ENCODE measurements around the gene ABCA2. TPM values are rescaled to one million over a fixed set of nuclear protein-coding genes. Genes with fewer than 3 reads are reported as not detected.

Gene ABCA2
- total RNA-seq, 1 donor from 2014 or later: 55.1 TPM

DNA sequence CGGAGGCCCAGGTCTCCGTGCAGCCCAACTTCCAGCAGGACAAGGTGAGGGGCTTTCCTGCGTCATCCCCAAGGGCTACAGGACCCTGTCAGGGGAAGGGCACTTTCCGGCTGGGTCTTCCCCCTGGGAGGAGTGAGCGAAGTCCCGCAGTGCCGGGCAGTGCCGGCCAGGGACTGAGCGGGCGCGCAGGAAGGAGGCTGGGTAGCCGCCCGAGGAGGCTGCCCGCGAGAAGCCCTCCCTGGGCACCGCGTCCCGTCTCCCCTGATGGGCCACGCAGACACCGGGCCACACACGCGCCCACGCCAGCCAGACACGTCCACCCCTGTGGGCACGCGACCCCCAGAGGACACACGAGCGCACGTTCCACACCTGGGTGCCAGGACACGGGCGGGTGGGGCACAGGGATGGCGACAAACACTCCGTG lies 50.4 kb downstream of the ABCA2 start:
- H3K36me3 Mint-ChIP-seq (ENCODE audit: unreplicated experiment): no peaks in the 10 kb centered on the region
- no peaks in the 10 kb centered on the region for H3K27me3 Mint-ChIP-seq (ENCODE audit: unreplicated experiment)
- peaks cover 4% of the 10 kb centered on the region for H3K4me1 Mint-ChIP-seq (ENCODE audit: unreplicated experiment)
- peak overlapping the region; percentile 58 for H3K4me3 Mint-ChIP-seq (ENCODE audit: unreplicated experiment)
- DNase-seq (ENCODE audit: extremely low spot score, unreplicated experiment): no peak
- no peaks in the 10 kb centered on the region for H3K9me3 Mint-ChIP-seq (ENCODE audit: unreplicated experiment)
- H3K27ac Mint-ChIP-seq (ENCODE audit: unreplicated experiment): no peak overlapping the region
- TF ChIP-seq, protein P1, sequence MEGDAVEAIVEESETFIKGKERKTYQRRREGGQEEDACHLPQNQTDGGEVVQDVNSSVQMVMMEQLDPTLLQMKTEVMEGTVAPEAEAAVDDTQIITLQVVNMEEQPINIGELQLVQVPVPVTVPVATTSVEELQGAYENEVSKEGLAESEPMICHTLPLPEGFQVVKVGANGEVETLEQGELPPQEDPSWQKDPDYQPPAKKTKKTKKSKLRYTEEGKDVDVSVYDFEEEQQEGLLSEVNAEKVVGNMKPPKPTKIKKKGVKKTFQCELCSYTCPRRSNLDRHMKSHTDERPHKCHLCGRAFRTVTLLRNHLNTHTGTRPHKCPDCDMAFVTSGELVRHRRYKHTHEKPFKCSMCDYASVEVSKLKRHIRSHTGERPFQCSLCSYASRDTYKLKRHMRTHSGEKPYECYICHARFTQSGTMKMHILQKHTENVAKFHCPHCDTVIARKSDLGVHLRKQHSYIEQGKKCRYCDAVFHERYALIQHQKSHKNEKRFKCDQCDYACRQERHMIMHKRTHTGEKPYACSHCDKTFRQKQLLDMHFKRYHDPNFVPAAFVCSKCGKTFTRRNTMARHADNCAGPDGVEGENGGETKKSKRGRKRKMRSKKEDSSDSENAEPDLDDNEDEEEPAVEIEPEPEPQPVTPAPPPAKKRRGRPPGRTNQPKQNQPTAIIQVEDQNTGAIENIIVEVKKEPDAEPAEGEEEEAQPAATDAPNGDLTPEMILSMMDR (IDR thresholded peaks at IDR 0.05): no peak

DNA sequence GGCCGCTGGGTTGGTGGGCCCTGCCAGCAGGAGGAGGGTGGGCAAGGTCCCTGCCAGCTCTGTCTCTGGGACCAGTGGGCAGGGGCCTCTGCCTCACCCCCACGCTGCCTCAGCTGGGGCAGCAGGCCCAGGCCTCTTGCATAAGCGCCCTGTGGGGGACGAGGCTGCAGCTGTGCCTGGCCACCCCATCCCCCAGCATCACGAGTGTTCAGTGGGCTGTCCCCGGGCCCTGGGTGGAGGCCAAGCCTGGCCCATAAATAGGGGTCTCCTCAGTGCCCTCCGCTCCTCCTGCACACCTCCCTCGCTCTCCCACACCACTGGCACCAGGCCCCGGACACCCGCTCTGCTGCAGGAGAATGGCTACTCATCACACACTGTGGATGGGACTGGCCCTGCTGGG lies 50.8 kb downstream of the ABCA2 start, which contains the start of gene PTGDS:
Gene PTGDS (plus strand): TSS at position 282 of the 400 bp plus-strand sequence. CDS start 75 bp downstream, at position 357.
- Mint-ChIP-seq H3K36me3 (ENCODE audit: unreplicated experiment) (no peaks in the 10 kb centered on the region), H3K9me3 (ENCODE audit: unreplicated experiment) (no peaks in the 10 kb centered on the region), H3K27me3 (ENCODE audit: unreplicated experiment) (no peaks in the 10 kb centered on the region), H3K4me3 (ENCODE audit: unreplicated experiment) (peak within 1 kb of the TSS; percentile 58), H3K4me1 (ENCODE audit: unreplicated experiment) (peaks cover 4% of the 10 kb centered on the region), H3K27ac (ENCODE audit: unreplicated experiment) (no peak within 1 kb of the TSS)
- TF ChIP-seq, protein P1 (IDR thresholded peaks at IDR 0.05): no peak
- no peak for DNase-seq (ENCODE audit: extremely low spot score, unreplicated experiment)

DNA sequence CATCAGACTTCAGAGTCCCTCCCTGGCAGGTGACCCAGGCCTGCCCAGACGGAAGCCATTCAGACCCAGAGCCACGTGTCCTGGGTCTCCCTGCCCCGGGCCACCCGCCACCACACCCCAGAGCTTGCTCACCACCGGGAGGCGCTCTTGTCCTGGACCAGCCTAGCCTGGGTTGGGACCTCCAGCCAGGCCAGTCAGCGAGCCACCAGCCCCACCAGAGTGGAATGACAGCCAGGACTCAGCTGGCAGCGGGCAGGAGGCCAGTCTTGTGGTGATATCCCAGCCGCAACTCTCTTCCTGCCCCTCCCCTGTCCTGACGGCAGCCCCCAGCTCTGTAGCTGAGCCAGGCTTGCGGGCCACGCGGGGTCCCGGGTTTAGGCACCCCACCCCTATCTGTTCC lies 52.4 kb downstream of the ABCA2 start:
- TF ChIP-seq, protein P1 (IDR thresholded peaks at IDR 0.05): no peak
- Mint-ChIP-seq H3K27ac (ENCODE audit: unreplicated experiment) (no peak overlapping the region), H3K9me3 (ENCODE audit: unreplicated experiment) (no peaks in the 10 kb centered on the region), H3K4me1 (ENCODE audit: unreplicated experiment) (peaks cover 4% of the 10 kb centered on the region), H3K4me3 (ENCODE audit: unreplicated experiment) (no peak overlapping the region), H3K27me3 (ENCODE audit: unreplicated experiment) (no peaks in the 10 kb centered on the region), H3K36me3 (ENCODE audit: unreplicated experiment) (no peaks in the 10 kb centered on the region)
- no peak for DNase-seq (ENCODE audit: extremely low spot score, unreplicated experiment)

DNA sequence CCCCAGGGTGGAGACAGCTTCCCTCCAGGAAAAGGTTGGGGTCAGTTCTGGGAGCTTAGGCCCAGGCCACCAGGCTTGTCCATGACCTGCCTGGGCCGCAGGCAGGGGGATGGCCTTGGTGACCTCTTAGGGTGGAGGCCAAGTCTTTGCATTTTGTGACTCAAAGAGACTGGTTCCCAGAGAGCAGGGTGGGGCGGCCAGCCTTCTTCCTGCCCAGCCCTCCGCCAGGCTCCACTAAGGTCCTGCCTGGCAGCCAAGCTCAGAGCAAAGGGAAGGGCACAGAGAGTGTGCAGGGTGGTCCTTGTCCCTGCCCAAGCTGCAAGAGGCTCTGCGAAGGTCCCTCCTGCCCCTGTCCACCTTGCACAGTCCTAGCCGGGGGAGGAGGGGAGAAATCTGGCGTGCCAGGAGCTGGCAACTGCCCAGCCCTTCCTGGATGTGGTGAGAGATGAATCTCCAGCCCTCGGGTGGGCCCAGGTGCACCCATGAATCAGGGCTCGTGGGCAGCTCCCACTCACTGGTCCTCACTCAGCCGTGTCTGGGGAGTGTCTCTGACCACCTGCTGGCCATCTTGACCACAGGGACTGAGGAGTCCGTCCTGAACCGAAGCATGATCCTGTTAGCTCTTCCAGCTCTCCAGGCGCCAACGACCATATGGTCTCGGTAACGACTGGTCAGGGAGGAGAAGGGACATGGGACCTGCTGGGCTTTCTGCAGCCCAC lies 53.1 kb downstream of the ABCA2 start:
- Mint-ChIP-seq H3K36me3 (ENCODE audit: unreplicated experiment) (no peaks in the 10 kb centered on the region), H3K4me3 (ENCODE audit: unreplicated experiment) (no peak overlapping the region), H3K27ac (ENCODE audit: unreplicated experiment) (no peak overlapping the region), H3K27me3 (ENCODE audit: unreplicated experiment) (no peaks in the 10 kb centered on the region), H3K4me1 (ENCODE audit: unreplicated experiment) (peaks cover 4% of the 10 kb centered on the region), H3K9me3 (ENCODE audit: unreplicated experiment) (no peaks in the 10 kb centered on the region)
- DNase-seq (ENCODE audit: extremely low spot score, unreplicated experiment): no peak
- TF ChIP-seq, protein P1 (IDR thresholded peaks at IDR 0.05): no peak

Measured in osteocyte (in vitro differentiated cells).